CD4-positive, alpha-beta T cell (primary cell): ENCODE data around the gene NDC1. TPM values are rescaled to one million over a fixed set of nuclear protein-coding genes. Genes with fewer than 3 reads are reported as not detected.

Experiments used
- ATAC-seq: fragments of 200-7000 bp; cut with Tn5 transposase; one replicate; pipeline ENCODE4 v1.10.0; 2022; ENCODE audit warnings: mild to moderate bottlenecking; ENCODE audit not compliant: poor library complexity
- CTCF ChIA-PET: fragments of 350-600 bp; sonication (Branson Sonifier 250); formaldehyde crosslinking; loops from one replicate; lab custom pipeline; 2021; ENCODE audit warnings: antibody characterized with exemption, inconsistent platforms; lab: Charles Lee
- POLR2A ChIA-PET: fragments of 350-600 bp; sonication (Branson Sonifier 250); formaldehyde crosslinking; loops from one replicate; lab custom pipeline; 2021; ENCODE audit warnings: antibody characterized with exemption, inconsistent platforms; lab: Charles Lee
- DNase-seq, 14 experiments: peaks; one replicate each; pipeline ENCODE4 v3.0.0-alpha.2; 2013 to 2020; ENCODE audit warnings: mixed read lengths in 2 of 14
- H3K27ac ChIP-seq, 2 donors: one replicate each; pipeline versions ENCODE4 v1.5.1 to v1.7.0; 2013; ENCODE audit warnings: low read length in 2 of 2, low read depth in 1 of 2, mild to moderate bottlenecking in 1 of 2
- H3K27me3 ChIP-seq, 2 experiments: 1 replicate in 1 of 2; 2 replicates in 1 of 2; pipeline versions ENCODE4 v1.6.1 to v1.7.0; 2013; ENCODE audit warnings: low read length in 2 of 2, control low read depth in 1 of 2, mild to moderate bottlenecking in 1 of 2, moderate library complexity in 1 of 2; ENCODE audit not compliant: insufficient read depth in 2 of 2, control insufficient read depth in 1 of 2
- H3K36me3 ChIP-seq: one replicate; pipeline ENCODE4 v1.6.1; 2013; ENCODE audit warnings: low read length, control low read depth; ENCODE audit not compliant: insufficient read depth
- H3K4me1 ChIP-seq: one replicate; pipeline ENCODE4 v1.6.1; 2013; ENCODE audit warnings: low read length, control low read depth; ENCODE audit not compliant: insufficient read depth
- H3K4me3 ChIP-seq: one replicate; pipeline ENCODE4 v1.5.1; 2013; ENCODE audit warnings: mild to moderate bottlenecking, low read length, moderate library complexity
- H3K9me3 ChIP-seq, 2 experiments: 1 replicate in 1 of 2; 2 replicates in 1 of 2; pipeline versions ENCODE4 v1.6.1 to v1.7.0; 2013; ENCODE audit warnings: low read length in 2 of 2, mild to moderate bottlenecking in 2 of 2, control low read depth in 1 of 2, moderate library complexity in 1 of 2; ENCODE audit not compliant: control insufficient read depth in 1 of 2, insufficient read depth in 1 of 2
- H3K27ac Mint-ChIP-seq: one replicate; pipeline ENCODE4 v1.8.0; 2020; ENCODE audit warnings: mixed read lengths
- H3K27me3 Mint-ChIP-seq: one replicate; pipeline ENCODE4 v1.8.0; 2021; ENCODE audit warnings: mixed read lengths
- H3K36me3 Mint-ChIP-seq: one replicate; pipeline ENCODE4 v1.8.0; 2021; ENCODE audit warnings: low read depth, mixed read lengths
- H3K4me1 Mint-ChIP-seq: one replicate; pipeline ENCODE4 v1.8.0; 2021; ENCODE audit warnings: low read depth, mixed read lengths
- H3K4me3 Mint-ChIP-seq: one replicate; pipeline ENCODE4 v1.8.0; 2020; ENCODE audit warnings: mild to moderate bottlenecking, mixed read lengths
- H3K9me3 Mint-ChIP-seq: one replicate; pipeline ENCODE4 v1.8.0; 2020; ENCODE audit warnings: mixed read lengths
- CTCF ChIP-seq: fragments of 200-600 bp; IDR thresholded peaks from one replicate; pipeline ENCODE4 v1.8.0; 2022; ENCODE audit warnings: antibody characterized with exemption, mild to moderate bottlenecking
- intact Hi-C, 2 experiments: fragments of 100-400 bp; cut with DNase I in 1 of 2; cut with micrococcal nuclease in 1 of 2; formaldehyde crosslinking; loops; one replicate each; pipeline versions ENCODE4 v1.15.1 to v1.9.0; 2023 to 2025; cut with DNase I, micrococcal nuclease
- total RNA-seq, 174 experiments: library from RNA in 2 of 174; stranded (reverse) in 2 of 174; gene quantifications; one replicate each; pipeline ENCODE4 v1.2.3 and lab custom pipeline; 2021 to 2026

NDC1 gene
- total RNA-seq, 2 experiments from 2014 or later: 5.4 to 8.1 TPM

- no peak overlapping the region for H3K4me3 Mint-ChIP-seq
- Histone ChIP-seq H3K27ac (no peak overlapping the region), H3K9me3 (no peaks in the 10 kb centered on the region), H3K36me3 (peaks cover 37% of the 10 kb centered on the region), H3K4me1 (no peaks in the 10 kb centered on the region), H3K27me3 (no peaks in the 10 kb centered on the region), H3K4me3 (no peak overlapping the region)
- ATAC-seq (no peak), DNase-seq (no peak)
- H3K36me3 Mint-ChIP-seq: peaks cover 77% of the 10 kb centered on the region
- no peak for TF ChIP-seq CTCF
- H3K27me3 Mint-ChIP-seq: no peaks in the 10 kb centered on the region
- no peaks in the 10 kb centered on the region for H3K4me1 Mint-ChIP-seq
- no peaks in the 10 kb centered on the region for H3K9me3 Mint-ChIP-seq
- POLR2A ChIA-PET: interaction anchor here (0.7 kb wide), 1 partner anchor 30 kb away, joined by 3 read pairs; no protein-coding TSS in a partner anchor
- CTCF ChIA-PET: no interaction called here
- no peak overlapping the region for H3K27ac Mint-ChIP-seq
- intact Hi-C loops: no loop called here
Measured at GRCh38 chr1:53771648-53772047, 66.4 kb downstream of the NDC1 start.

GRCh38 chr1:53769780-53770179 is 68.3 kb downstream of the NDC1 start:
- POLR2A ChIA-PET: no interaction called here
- no peak for ATAC-seq
- Histone ChIP-seq H3K9me3 (no peaks in the 10 kb centered on the region), H3K4me3 (no peak overlapping the region), H3K36me3 (peaks cover 36% of the 10 kb centered on the region), H3K27ac (no peak overlapping the region), H3K4me1 (no peaks in the 10 kb centered on the region), H3K27me3 (no peaks in the 10 kb centered on the region)
- intact Hi-C loops: no loop called here
- CTCF ChIA-PET: no interaction called here
- Mint-ChIP-seq H3K4me3 (no peak overlapping the region), H3K9me3 (no peaks in the 10 kb centered on the region), H3K36me3 (peaks cover 84% of the 10 kb centered on the region), H3K4me1 (peaks cover 6% of the 10 kb centered on the region), H3K27ac (no peak overlapping the region), H3K27me3 (no peaks in the 10 kb centered on the region)
- no peak for DNase-seq
- TF ChIP-seq CTCF: no peak

- peaks cover 6% of the 10 kb centered on the region for H3K4me1 Mint-ChIP-seq
- peaks cover 89% of the 10 kb centered on the region for H3K36me3 Mint-ChIP-seq
- intact Hi-C loops: no loop called here
- Histone ChIP-seq H3K4me3 (no peak overlapping the region), H3K27ac (no peak overlapping the region), H3K9me3 (no peaks in the 10 kb centered on the region), H3K4me1 (no peaks in the 10 kb centered on the region), H3K36me3 (peaks cover 36% of the 10 kb centered on the region), H3K27me3 (no peaks in the 10 kb centered on the region)
- DNase-seq: no peak
- H3K27ac Mint-ChIP-seq: no peak overlapping the region
- ATAC-seq: no peak
- H3K27me3 Mint-ChIP-seq: no peaks in the 10 kb centered on the region
- ChIA-PET CTCF (no interaction called here), POLR2A (no interaction called here)
- no peaks in the 10 kb centered on the region for H3K9me3 Mint-ChIP-seq
- H3K4me3 Mint-ChIP-seq: no peak overlapping the region
- no peak for TF ChIP-seq CTCF
Measured at GRCh38 chr1:53769184-53769583, 68.9 kb downstream of the NDC1 start.
